Measurements from ENCODE around the gene DNMT1.
"Not testable (repeated sequence)": the region's sequence is repeated elsewhere in the genome, so short reads cannot be mapped to it uniquely, and the experiment has no call there.

Gene DNMT1

DNA sequence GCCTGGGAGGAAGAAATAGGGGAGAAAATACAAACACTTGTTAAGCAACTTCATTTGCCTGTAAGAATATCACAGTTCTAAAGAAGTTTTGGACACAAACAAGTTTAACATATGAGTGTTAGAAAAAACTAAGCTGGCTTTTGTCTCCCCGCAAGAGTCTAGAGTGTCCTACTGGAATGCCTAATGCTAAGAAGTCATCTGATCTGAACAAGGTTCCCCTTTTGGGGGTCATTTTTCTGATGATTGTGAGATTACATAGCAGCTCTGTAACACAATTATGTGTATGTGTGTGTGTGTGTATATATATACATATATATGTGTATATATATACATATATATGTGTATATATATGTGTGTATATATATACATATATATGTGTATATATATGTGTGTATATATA is 12.7 kb downstream of the DNMT1 start:
- DNase-seq, result no peak

DNA sequence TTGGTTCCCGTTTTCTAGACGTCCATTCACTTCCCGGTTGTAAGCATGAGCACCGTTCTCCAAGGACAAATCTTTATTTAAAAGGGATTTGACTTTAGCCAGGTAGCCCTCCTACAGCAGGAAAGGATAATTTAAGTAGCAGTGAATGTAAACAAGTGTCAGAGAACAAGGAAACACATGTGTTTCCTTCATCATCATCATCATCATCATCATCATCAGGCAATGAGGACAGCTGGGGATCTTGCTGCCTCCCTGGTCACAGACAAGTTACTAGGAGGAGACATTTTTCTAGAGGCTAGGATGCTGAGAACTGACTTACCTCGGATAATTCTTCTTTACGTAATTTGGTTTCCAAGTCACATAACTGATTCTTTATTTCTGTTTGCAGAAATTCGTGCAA is 14.3 kb downstream of the DNMT1 start:
- DNase-seq, result no peak

DNA sequence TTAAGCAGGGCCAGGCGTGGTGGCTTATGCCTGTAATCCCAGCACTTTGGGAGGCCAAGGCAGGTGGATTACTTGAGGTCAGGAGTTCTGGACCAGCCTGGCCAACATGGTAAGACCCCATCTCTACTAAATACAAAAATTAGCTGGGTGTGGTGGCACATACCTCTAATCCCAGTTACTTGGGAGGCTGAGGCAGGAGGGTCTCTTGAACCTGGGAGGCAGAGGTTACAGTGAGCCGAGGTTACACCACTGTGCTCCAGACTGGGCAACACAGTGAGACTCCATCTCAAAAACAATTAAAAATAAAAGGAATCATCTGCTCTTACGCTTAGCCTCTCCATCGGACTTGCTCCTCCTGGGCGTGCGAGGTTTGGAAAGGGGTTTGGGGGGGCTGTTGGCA is 14.7 kb downstream of the DNMT1 start:
- DNase-seq, result not testable (repeated sequence)

DNA sequence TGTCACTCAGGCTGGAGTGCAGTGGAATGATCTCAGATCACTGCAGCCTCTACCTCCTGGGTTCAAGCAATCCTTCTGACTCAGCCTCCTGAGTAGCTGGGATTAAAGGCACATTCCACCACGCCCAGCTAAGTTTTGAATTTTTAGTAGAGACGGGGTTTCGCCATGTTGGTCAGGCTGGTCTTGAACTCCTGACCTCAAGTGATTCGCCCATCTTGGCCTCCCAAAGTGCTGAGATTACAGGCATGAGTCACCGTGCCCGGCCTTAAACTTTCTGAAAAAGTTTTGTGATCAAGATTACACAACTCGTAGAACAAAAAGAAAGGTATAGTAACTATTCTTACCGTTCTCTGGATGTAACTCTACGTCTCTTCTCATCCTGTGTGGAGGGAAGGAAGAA is 21.2 kb downstream of the DNMT1 start:
- no peak for DNase-seq

DNA sequence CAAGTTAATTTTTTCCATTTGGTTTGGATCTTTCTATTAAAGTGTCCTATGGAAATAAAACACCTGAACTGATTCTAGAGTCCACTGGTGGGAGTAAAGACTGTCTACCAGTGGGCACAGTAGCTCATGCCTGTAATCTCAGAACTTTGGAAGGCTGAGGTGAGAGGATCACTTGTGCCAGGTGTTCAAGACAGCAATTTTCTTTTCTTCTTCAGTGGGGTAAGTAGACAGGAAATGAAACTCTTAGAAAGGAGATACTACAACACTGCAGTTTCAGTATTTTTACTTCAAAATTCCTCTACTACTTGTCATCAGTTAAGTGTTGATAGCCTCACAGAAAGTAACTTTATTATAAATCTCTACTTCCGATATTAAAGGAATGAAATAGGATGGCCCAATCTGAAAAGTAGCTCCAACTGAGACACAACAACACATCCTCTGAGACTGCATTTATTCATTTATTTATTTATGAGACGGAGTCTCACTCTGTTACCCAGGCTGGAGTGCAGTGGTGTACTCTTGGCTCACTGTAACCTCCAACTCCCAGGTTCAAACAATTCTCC is 26.3 kb downstream of the DNMT1 start:
- no peak for DNase-seq

DNA sequence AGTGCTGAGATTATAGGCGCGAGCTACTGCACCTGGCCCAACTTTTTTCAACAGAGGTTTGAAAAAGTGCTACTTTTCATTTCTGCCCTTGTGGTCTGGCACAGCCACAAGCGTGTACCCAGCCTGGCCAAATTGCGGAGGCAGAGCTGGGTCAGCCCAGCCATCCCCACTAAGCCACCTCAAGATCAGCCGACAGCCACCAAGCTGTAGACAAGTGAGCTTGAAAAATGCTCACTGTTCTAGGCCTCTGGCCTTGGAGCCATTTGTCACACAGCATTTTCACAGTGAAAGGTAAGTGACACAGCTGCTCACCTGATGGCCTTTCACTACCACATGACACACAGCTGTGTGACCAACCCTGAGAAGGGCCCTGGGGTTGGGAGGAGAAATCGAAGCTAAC is 27.3 kb downstream of the DNMT1 start:
- no peak for DNase-seq

DNA sequence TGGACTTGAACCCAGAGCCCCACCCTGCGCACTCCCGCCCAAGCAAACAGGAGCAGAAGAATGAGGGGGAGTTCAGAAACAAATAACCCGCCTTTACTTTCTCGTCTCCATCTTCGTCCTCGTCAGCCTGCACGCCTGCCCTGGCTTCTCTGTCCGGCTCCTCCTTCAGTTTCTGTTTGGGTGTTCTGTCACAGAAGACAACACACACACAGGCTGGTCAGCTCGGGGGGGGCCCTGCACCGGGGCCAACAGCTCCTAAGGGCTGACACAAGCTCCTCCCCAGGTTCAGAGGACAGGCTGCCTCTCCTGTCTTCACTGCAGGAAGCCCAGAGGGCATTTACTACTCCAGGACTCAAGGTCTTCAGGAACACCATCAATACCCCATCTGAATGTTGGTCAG is 28.3 kb downstream of the DNMT1 start:
- not testable (repeated sequence) for DNase-seq

DNA sequence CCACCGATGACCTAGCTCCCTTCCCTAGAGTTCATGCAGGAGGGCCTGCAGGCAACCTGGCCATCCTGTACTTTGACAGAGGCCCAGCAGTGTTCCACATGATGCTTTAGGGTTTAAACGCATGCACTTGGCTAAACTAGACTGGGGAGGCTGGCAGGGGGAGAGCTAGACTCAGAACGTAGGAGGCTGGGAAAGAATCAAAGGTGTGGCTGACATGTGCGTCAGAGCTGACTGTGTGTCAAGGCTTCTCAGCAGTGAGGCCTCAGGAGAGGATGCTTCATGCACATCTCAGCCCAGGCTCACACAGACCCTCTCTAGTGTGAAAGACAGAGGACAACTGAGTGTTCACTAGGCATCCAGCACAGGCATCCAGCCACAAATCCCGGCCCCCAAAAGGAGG is 28.7 kb downstream of the DNMT1 start:
- no peak for DNase-seq

DNA sequence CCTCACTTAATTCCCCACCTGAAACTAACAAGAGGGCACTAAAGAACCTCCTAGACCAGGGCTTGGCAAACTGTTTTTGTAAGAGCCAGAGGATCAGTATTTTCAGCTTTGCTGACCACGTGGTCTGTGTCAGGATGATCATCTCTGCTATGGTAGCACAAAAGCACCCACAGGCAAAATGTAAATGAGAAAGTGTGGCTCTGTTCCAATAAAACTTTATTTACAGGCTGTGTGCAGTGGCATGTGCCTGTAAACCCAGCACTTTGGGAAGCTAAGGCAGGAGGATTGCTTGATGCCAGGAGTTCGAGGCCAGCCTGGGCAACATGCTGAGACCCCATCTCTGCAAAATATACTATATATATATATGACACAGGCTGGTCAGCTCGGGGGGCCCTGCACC is 31.2 kb downstream of the DNMT1 start:
- no peak for DNase-seq

DNA sequence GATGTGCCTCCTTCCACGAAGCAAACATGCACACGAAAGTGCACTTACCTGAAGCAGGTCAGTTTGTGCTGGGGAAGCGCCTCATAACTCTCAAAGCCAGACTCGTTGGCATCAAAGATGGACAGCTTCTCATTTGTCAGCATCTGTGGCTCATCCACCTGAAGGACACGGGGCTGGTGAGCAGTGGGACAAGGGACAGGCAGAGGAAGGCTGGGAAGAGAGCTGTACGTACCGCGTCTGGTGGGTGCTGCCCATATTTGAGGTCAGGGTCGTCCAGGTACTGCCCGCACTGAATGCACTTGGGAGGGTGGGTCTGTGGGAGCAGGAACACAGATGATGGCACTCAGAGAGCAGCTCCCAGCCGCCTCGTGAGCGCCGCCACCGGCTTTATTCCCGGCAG is 35.1 kb downstream of the DNMT1 start:
- no peak for DNase-seq

DNA sequence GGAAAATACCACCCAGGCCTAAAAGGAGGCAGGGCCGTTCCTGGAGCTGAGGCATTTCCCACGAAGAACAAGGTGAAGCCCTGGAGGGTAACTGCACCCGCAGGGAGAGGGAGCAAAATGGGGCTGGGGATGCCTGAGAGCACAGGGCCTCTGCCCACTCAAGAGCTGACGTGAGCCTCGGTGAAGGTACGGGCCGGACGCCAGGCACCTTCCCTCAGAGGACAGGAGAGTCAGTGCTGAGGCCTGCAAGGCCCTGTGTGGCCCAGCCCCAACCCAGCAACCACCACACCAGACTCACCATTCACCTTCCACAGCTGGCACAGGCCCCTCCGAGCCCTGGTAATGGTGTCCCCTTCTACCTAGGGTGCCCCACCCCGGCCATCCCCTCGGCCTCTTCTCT is 36.3 kb downstream of the DNMT1 start:
- DNase-seq, result no peak

DNA sequence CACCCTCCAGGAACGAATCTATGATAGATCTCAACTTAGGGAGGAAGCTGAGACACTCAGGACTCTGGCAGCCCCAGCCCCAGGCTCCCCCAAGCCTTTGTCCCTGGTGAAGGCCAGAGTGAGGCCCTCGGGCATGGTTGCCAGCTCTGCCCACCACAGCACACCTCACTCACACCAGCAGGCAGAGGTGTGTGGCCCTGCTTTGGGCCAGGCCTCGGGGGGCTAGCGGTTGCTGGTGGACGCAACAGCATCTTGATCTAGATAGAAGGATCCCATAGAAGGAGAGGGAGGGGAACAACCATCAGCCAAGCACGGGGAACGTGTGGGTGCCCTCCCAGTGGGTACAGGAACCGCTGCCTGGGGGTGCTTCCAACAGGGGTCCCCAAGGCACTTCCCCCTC is 36.7 kb downstream of the DNMT1 start:
- DNase-seq, result no peak

DNA sequence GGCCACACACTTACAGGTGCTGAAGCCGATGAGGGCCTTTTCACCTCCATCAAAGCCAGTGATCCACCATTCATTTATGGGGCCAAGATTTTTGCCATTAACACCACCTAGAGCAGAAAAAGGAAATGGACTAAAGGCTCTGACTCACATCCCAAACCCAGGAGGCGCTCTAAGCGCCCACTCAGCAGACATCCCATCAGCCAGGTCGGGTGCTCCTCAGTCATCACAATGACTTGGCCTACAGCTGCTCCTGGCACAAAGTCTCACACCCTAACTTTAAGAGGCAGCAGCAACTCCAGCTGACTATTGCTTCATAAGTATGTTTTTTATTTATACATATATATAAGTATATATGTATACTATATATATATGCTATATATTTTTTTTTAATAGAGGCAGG is 38.9 kb downstream of the DNMT1 start:
- DNase-seq, result no peak

DNA sequence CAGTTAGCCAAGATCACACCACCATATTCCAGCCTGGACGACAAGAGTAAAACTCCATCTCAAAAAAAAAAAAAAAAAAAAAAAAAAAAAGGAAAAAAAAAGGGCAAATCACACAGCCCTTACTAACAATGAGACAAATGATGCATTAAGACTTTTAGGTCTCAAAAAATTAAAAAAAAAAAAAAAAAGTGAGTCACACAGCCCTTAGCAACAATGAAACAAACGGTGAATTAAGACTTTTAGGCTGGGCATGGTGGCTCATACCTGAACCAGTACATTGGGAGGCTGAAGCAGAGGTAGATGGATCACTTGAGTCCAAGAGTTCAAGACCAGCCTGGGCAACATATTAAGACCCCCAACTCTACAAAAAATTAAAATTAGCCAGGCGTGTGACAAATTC is 42.7 kb downstream of the DNMT1 start:
- DNase-seq, result no peak

DNA sequence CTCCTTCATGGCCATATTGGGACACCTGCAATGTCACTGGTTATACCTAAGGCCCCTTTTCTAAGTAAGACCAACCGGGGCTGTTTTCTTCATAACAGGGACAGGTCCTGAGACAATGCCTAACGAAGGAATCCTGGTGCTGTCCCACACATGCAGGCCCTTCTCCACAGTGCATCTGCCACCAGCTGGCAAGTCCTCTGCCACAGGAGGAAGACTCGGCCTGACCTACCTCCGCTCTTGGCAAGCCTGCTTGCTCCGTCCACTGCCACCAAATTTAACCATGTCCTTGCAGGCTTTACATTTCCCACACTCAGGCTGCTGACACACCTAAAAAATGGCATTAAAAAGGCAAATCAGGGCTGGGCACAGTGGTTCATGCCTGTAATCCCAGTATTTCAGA is 43.2 kb downstream of the DNMT1 start:
- DNase-seq, result no peak

DNA sequence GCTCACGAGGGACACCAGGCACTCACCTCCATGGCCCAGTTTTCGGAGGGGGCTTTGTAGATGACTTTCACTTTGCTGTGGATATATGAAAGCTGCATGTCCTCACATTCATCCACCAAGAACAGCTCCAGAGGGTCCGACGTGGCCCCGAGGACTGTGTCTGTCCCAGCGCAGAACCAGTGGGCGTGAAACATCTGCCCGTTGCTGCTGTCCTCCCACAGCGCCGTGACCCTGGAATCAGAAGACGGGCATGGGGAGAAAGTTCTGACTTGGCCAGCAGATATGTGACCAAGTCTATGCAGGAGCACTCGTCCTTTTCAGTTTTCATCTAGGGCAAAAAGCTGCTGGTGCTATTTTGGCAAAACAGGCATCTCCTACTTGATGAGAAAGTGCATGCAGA is 45.3 kb downstream of the DNMT1 start:
- no peak for DNase-seq

DNA sequence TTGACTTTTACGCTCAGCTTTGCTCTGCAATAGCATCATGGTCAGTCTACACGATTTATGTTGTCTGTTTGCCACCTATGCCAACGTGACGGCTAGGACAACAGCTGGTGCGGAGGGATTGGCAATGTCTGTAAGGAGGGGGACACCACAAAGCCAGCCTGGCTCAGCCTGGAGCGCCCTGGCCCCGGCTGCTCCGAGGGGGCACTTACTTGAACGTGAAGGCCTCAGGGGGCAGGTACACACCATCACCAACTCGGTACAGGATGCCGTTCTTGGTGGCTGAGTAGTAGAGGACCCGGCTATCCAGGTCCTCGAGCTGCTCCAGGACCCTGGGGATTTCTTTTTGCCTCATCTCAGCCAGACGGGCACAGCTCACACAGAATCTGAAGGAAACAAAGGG is 48.6 kb downstream of the DNMT1 start:
- DNase-seq, result no peak

DNA sequence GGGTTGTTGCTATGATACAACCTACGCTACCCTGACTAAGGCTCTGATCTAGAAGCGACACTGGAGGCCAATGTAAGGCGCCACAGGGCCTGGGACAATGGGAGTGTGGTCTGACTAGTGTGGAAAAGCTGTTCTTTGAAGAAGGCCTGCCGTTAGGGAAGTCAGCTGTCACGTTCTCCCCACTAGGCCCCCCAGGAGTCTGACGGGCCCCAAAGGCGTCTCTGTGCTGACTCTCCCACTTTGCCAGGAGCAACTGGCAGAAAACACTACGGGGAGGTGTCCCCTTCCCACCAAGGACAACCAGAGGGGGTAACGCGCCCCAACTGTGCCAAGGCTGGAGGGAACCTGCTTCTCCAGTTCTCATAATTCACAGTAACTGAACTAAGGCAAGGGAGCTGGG is 49.7 kb downstream of the DNMT1 start:
- DNase-seq, result no peak

DNA sequence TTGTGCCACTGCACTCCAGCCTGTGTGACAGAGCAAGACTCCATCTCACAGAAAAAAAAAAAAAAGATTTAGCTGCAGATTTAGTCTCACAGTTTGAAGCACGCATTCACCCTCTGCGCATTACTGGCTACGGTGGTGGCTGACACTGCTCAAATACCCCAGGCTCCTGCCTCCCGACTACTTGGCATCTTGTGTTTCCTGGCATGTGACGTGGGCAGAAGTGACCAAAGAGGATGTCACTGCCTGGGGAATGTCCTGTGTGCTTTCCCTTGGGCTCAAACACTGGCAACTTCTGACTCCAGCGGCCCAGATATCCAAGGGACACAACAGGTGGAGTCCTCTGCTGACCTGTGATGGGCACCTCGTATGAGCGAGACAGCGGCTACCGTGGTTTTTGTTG is 50.4 kb downstream of the DNMT1 start:
- no peak for DNase-seq

DNA sequence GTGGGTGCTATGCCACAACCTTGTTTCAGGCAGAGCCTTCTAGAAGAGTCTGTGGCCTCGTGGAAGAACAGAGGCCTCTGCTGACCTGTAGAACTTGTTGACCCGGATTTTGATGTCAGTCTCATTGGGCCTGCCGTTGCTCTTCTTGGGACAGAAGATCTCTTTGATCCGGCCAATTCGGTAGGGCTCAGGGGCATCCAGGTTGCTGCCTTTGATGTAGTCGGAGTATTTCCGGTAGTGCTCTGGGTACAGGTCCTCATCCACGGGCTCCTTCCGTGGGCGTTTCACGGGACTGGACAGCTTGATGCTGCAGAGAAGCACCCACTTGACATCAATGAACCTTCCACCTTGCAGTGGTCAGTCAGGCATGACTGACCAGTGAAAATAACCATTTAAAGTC is 51.1 kb downstream of the DNMT1 start:
- no peak for DNase-seq

DNA sequence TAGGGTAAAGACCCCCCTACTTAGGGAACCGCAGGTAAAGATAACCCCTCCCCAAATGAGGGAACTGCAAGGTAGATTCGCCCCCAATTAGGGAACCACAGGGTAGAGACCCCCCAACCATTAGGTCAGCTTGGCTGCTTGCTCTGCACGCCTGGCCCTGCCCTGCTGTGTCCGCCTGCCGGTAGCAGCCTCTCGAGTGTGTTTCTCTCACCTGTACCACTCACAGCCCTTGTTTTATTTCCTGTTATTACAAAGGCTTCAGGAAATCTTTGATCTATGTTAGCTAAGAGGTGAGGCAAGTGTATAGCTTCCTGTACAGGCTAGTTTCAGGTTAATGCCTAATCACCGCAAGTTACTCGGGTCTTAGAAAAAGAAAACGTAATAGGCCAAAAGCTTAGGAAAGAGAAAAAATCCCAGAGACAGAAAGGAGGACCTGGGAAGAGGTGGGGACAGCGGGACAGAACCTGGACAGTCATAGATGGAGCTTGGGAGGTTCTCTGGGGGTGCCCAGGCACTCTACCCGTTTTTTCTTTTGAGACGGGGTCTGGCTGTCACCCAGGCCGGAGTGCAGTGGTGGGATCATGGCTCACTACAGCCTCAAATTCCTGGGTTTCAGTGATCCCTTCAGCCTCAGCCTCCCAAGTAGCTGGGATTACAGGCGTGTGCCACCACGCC is 51.9 kb downstream of the DNMT1 start:
- no peak for DNase-seq

DNA sequence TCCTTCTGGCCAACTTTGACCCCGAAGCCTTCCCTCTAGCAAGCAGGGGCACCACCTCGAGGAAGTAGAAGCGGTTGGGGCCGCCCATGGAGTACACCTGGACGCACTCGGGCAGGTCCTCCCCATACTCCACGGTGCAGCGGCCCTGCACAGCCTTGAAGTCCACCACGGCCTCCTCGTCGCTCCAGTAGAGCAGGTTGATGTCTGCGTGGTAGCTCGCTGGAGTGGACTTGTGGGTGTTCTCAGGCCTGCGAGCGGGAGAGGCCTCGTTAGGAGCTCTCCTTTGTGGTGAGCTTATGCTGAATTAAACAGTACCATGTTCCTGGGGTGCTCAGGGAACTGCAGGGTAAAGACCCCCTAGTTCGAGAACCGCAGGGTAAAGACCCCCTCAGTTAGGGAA is 52.8 kb downstream of the DNMT1 start:
- DNase-seq, result no peak

DNA sequence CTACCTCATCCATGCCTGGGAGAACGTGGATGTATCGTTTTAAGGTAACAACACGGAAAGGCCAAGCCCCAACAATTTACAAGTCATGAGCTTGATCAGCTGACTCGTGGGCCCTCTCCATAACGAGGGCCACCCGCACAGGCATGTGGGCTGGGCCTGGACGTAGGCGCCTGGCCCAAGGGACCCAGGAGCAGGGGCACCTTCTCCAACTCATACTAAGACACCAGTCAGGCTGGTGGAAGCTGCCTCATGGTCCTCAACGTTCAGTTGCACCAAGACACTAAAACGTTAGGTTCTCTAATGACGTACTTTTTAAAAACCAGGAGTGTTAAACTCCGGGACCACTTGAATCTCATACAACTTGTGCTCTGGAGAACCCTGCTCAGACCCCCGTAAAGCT is 53.3 kb downstream of the DNMT1 start:
- no peak for DNase-seq

DNA sequence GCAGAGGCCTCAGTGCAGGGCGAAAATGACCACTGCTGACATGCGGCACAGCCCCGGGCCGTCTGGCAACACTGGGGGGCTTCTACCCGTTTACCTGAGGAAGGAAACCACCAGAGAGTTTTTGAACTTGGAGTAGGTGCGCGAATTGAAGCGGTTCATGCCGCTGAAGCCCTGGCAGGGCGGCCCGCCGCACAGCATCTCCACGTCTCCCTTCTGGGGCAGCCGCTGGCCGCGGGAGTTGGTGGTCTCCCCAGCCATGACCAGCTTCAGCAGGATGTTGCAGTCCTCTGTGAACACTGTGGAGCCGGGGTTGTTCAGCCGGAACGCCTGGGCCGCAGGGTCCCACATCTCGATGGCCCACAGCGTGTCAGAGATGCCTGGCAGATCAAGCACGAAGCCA is 54.8 kb downstream of the DNMT1 start:
- DNase-seq, result no peak

All from NCI-H1436 (cell line).